Transverse colon (tissue), 4 donors: ENCODE results near the gene ITLN2. TPM values are rescaled to one million over a fixed set of nuclear protein-coding genes. Genes with fewer than 3 reads are reported as not detected.

Source experiments
- DNase-seq: peaks from one replicate; pipeline ENCODE4 v3.0.0-alpha.2; 2019
- H3K27ac ChIP-seq, 4 donors: fragments of 200-600 bp; sonication (generic); 2 replicates each; pipeline ENCODE4 v1.5.1; 2016 to 2018; ENCODE audit warnings: inconsistent platforms in 4 of 4
- H3K27me3 ChIP-seq: fragments of 200-600 bp; sonication (generic); 2 replicates; pipeline ENCODE4 v1.5.1; 2017; ENCODE audit warnings: inconsistent platforms
- H3K36me3 ChIP-seq, 4 donors: fragments of 200-600 bp; sonication (generic); 2 replicates each; pipeline ENCODE4 v1.5.1; 2017 to 2019; ENCODE audit warnings: inconsistent platforms in 4 of 4
- H3K4me1 ChIP-seq, 4 donors: fragments of 200-600 bp; sonication (generic); 2 replicates each; pipeline ENCODE4 v1.5.1; 2017 to 2020; ENCODE audit warnings: inconsistent platforms in 4 of 4
- H3K4me3 ChIP-seq, 4 donors: fragments of 200-600 bp; sonication (generic); 1 replicate in 1 of 4; 2 replicates in 3 of 4; pipeline versions ENCODE4 v1.5.1 to v1.6.1; 2017 to 2019; ENCODE audit warnings: inconsistent platforms in 4 of 4
- H3K9me3 ChIP-seq, 2 donors: fragments of 200-600 bp; sonication (generic); 2 replicates each; pipeline ENCODE4 v1.5.1; 2017 to 2019; ENCODE audit warnings: inconsistent platforms in 2 of 2
- EP300 ChIP-seq: sonication (generic); formaldehyde crosslinking; IDR thresholded peaks from one replicate; pipeline ENCODE4 v1.6.1; 2017; ENCODE audit warnings: antibody characterized with exemption, low read depth
- POLR2A ChIP-seq: fragments of 450-650 bp; IDR thresholded peaks from one replicate; pipeline ENCODE4 v1.6.1; 2016; ENCODE audit warnings: antibody characterized with exemption, mild to moderate bottlenecking, moderate library complexity
- POLR2AphosphoS5 ChIP-seq, 3 donors: sonication (generic); formaldehyde crosslinking; IDR thresholded peaks; one replicate each; pipeline ENCODE4 v1.6.1; 2016; ENCODE audit warnings: antibody characterized with exemption in 3 of 3
- WGBS, 2 donors: methylation state at CpG; one replicate each; pipeline ENCODE4 v1.1.5; 2018; ENCODE audit warnings: low coverage in 1 of 2; 5-methylcytosine and 5-hydroxymethylcytosine counted together
- in situ Hi-C, 4 donors: fragments of 200-750 bp; cut with MboI; loops; one replicate each; pipeline versions ENCODE4 v1.15.0 to v1.15.1; 2017; ENCODE audit warnings: low sequenced_read_pairs in 3 of 4, low pct_ligation_motif_present in 1 of 4, low pct_unique_long_range_greater_than_20kb in 1 of 4
- intact Hi-C: fragments of 100-400 bp; cut with DNase I; formaldehyde crosslinking; loops from one replicate; pipeline ENCODE4 v1.15.1; 2023; ENCODE audit warnings: low total_unique reads
- total RNA-seq, 4 donors: library from RNA; depleted of rRNA; stranded (reverse); fragments of >200 nt; gene quantifications; one replicate each; pipeline ENCODE4 v1.1.0, GENCODE V29; 2016
- TF ChIP-seq, protein P1 (sequence below), 5 experiments: fragments of 200-600 bp in 3 of 5; fragments of 450-650 bp in 2 of 5; sonication (generic) in 3 of 5; IDR thresholded peaks; 1 replicate in 2 of 5; 2 replicates in 3 of 5; pipeline ENCODE4 v1.5.1; 2016 to 2017; ENCODE audit warnings: antibody characterized with exemption in 5 of 5, inconsistent platforms in 3 of 5, mild to moderate bottlenecking in 2 of 5, moderate library complexity in 1 of 5

The ITLN2 gene
- total RNA-seq, 4 donors from 2014 or later = not detected

- Histone ChIP-seq H3K27me3 (peaks cover 13% of the 10 kb centered on the region), H3K4me1 (peaks cover 0 to 9% (median 2%) of the 10 kb centered on the region in 4 donors), H3K27ac (no peak overlapping the region), H3K36me3 (no peaks in the 10 kb centered on the region), H3K9me3 (no peaks in the 10 kb centered on the region), H3K4me3 (no peak overlapping the region)
- no peak for DNase-seq
- intact Hi-C loops = no loop called here
- in situ Hi-C loops = no loop called here
- WGBS, 2 donors = 43 to 74% methylated on average over 1 to 8 of the region's 8 CpGs
- no peak for TF ChIP-seq EP300
Observed at GRCh38 chr1:160987359-160988050, 32.9 kb upstream of the ITLN2 start.

DNA sequence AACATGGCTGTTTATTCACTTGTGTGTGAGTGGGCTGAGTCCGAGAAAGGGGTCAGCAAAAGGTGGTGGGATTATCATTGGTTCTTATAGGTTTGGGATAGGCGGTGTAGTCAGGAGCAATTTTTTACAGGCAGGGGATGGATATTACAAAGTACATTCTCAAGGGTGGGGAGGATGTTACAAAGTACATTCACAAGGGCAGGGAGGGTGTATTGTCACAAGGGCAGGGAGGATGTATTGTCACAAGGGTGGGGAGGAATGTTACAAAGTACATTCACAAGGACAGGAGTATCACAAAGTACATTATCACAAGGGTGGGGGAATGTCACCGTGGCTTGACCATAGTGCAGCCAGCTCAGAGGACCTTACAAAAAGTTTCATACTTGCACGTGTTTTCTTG, 31.1 kb upstream of the ITLN2 start:
- H3K9me3 ChIP-seq = no peaks in the 10 kb centered on the region
- DNase-seq = no peak
- no peak overlapping the region for H3K27ac ChIP-seq
- 83 to 87% methylated on average over 4 of the region's 4 CpGs for WGBS, 2 donors
- peaks cover 0 to 21% (median 2%) of the 10 kb centered on the region in 4 donors for H3K4me1 ChIP-seq
- H3K4me3 ChIP-seq = no peak overlapping the region
- in situ Hi-C loops (no loop called here), intact Hi-C loops (no loop called here)
- TF ChIP-seq POLR2AphosphoS5 (IDR thresholded peaks at IDR 0.05) = no peak
- TF ChIP-seq EP300 = no peak
- TF ChIP-seq, protein P1, sequence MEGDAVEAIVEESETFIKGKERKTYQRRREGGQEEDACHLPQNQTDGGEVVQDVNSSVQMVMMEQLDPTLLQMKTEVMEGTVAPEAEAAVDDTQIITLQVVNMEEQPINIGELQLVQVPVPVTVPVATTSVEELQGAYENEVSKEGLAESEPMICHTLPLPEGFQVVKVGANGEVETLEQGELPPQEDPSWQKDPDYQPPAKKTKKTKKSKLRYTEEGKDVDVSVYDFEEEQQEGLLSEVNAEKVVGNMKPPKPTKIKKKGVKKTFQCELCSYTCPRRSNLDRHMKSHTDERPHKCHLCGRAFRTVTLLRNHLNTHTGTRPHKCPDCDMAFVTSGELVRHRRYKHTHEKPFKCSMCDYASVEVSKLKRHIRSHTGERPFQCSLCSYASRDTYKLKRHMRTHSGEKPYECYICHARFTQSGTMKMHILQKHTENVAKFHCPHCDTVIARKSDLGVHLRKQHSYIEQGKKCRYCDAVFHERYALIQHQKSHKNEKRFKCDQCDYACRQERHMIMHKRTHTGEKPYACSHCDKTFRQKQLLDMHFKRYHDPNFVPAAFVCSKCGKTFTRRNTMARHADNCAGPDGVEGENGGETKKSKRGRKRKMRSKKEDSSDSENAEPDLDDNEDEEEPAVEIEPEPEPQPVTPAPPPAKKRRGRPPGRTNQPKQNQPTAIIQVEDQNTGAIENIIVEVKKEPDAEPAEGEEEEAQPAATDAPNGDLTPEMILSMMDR (IDR thresholded peaks at IDR 0.05) = no peak
- TF ChIP-seq POLR2A = no peak
- peaks cover 31% of the 10 kb centered on the region for H3K27me3 ChIP-seq
- no peaks in the 10 kb centered on the region for H3K36me3 ChIP-seq

DNA sequence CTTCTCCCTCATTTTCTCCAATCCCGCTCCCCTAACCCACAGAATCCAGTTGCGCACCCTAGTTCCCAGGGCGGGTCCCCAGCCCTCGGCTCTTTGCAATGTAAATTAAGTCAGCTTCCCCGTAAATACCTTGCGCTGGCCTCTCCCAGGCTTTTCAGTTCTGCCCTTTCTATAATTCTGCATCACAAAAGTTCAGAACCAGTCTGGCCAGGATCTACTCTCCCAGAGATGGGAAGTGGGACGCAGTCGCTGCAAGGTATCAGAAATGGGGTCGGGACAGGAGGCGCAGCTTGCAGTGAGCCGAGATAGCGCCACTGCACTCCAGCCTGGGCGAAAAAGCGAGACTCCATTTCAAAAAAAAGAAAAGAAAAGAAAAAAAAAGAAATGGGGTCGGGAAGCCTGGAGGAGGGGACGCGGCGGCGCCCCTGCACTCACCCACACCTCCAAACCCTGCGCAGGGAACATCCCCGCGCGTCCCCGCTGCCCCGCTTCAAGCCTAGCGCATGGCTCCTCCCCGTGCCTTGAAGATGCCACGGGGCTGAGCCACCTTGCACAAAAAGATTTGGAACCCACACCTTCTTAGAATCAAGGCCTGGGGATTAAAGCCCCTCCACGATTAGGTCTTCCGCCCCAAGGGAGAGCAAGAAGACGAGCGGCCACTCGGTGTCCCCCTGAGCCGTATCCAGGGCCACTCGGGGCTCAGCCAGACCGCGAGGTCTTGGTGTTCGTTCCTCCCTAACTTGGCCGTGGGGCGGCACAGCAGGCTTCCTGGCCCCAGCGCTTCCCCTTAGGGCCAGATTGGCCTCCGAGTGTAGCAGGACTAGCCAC, 27.2 kb upstream of the ITLN2 start:
- no peak overlapping the region for H3K27ac ChIP-seq
- no peak for DNase-seq
- TF ChIP-seq, protein P1 (IDR thresholded peaks at IDR 0.05) = no peak
- TF ChIP-seq POLR2AphosphoS5 (IDR thresholded peaks at IDR 0.05) (no peak), EP300 (no peak), POLR2A (no peak)
- H3K36me3 ChIP-seq = no peaks in the 10 kb centered on the region
- peaks cover 0 to 12% (median 0%) of the 10 kb centered on the region in 4 donors for H3K4me1 ChIP-seq
- 13 to 21% methylated on average over 18 to 34 of the region's 42 CpGs for WGBS, 2 donors
- no peaks in the 10 kb centered on the region for H3K9me3 ChIP-seq
- peaks cover 43% of the 10 kb centered on the region for H3K27me3 ChIP-seq
- intact Hi-C loops (no loop called here), in situ Hi-C loops (no loop called here)
- peak overlapping the region in 1 of 4 donors; percentile 9 for H3K4me3 ChIP-seq

DNA sequence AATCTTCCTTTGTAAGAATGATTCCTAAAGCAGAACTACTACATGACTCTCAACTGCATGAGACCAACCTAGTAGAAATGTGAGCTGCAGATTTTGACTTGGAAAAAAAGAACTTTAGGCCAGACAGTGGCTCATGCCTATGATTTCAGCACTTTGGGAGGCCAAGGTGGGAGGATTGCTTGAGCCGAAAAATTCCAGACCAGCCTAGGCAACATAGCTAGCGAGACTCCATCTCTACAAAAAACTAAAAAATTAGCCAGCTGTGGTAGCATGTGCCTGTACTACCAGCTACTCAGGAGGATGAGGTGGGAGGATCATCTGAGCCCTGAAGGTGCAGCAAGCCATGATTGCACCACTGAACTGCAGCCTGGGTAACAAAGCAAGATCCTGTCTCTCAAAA, 24.7 kb upstream of the ITLN2 start:
- H3K4me1 ChIP-seq = peaks cover 0 to 12% (median 0%) of the 10 kb centered on the region in 4 donors
- intact Hi-C loops (no loop called here), in situ Hi-C loops (no loop called here)
- no peaks in the 10 kb centered on the region for H3K36me3 ChIP-seq
- peaks cover 53% of the 10 kb centered on the region for H3K27me3 ChIP-seq
- no peak overlapping the region for H3K27ac ChIP-seq
- H3K4me3 ChIP-seq = no peak overlapping the region
- H3K9me3 ChIP-seq = no peaks in the 10 kb centered on the region
- DNase-seq = no peak
- 87 to 92% methylated on average over 2 of the region's 2 CpGs for WGBS, 2 donors
- no peak for TF ChIP-seq EP300

GRCh38 chr1:160978510-160978927, 23.9 kb upstream of the ITLN2 start:
- peak; percentile 41 for DNase-seq
- Histone ChIP-seq H3K4me1 (peaks cover 0 to 12% (median 0%) of the 10 kb centered on the region in 4 donors), H3K36me3 (no peaks in the 10 kb centered on the region), H3K4me3 (no peak overlapping the region), H3K27ac (no peak overlapping the region), H3K9me3 (no peaks in the 10 kb centered on the region), H3K27me3 (peaks cover 49% of the 10 kb centered on the region)
- intact Hi-C loops = no loop called here
- WGBS, 2 donors = 59 to 77% methylated on average over 7 to 11 of the region's 11 CpGs
- in situ Hi-C loops = no loop called here
- TF ChIP-seq POLR2AphosphoS5 (IDR thresholded peaks at IDR 0.05) (no peak), EP300 (no peak), POLR2A (no peak)
- TF ChIP-seq, protein P1 (IDR thresholded peaks at IDR 0.05) = no peak
